Measurements from ENCODE around the gene ELFN1.

GRCh38 chr7:1646391-1646790 lies 23.7 kb upstream of the ELFN1 start:
- TF ChIP-seq CTCF (conservative IDR thresholded peaks at IDR 0.05; ENCODE audit: low read depth, low read length) (no peak), EZH2phosphoT487 (IDR thresholded peaks at IDR 0.05; ENCODE audit: borderline replicate concordance, low read length) (no peak)
